HEK293T (cell line): ENCODE results near the gene TIFAB.

Experiments
- FOXA1 ChIP-seq: fragments of 450-650 bp; IDR thresholded peaks from 2 replicates; pipeline ENCODE4 v1.6.1; 2016; ENCODE audit warnings: mild to moderate bottlenecking
- FOXM1 ChIP-seq: fragments of 450-650 bp; IDR thresholded peaks from 2 replicates; pipeline ENCODE4 v1.6.1; 2017; ENCODE audit warnings: mild to moderate bottlenecking, borderline replicate concordance
- HDGF ChIP-seq: fragments of 450-650 bp; IDR thresholded peaks from 2 replicates; pipeline ENCODE4 v1.6.1; 2017; ENCODE audit warnings: antibody characterized with exemption, borderline replicate concordance
- L3MBTL2 ChIP-seq: fragments of 450-650 bp; conservative IDR thresholded peaks from 2 replicates; pipeline ENCODE4 v1.6.1; 2016; ENCODE audit warnings: mild to moderate bottlenecking

DNA sequence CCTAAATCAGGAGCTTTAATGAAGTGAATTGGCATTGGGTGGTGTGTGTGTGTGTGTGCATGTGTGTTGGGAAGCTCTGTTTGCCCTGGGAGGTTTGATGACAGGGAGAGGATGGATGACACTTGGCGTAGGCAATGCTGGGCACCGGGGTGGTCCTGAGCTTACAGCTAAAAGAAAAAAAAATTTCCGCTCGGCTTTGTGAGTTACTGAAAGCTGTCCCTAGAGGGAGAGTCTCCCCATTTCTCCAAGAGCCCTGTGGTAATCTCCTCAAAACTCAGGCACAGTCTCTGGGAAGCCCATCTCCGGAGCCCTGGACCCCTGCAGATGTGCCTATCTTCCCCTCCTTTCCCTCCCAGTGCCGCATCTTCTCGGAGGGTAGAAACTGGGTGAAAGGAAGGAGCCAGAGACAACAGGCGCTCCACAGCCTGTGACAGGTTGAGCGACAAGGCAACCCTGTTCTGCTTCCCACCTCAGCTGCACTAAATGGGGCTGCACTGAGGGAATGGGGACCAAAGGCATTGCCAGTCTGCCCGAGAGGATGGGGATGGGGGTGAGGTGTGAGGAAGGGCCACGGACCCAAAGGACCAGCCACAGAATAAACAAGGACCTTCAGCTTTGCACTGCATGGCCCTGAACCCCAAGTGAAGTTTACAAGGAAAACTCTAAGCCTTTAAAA, 35.8 kb upstream of the TIFAB start:
- no peak for TF ChIP-seq FOXM1
- TF ChIP-seq L3MBTL2, result no peak
- TF ChIP-seq HDGF, result no peak
- no peak for TF ChIP-seq FOXA1
